GM18861 (cell line): ENCODE results near the gene SNRK.

ENCODE experiments used
- ATAC-seq: cut with Tn5 transposase; IDR thresholded peaks from one replicate; pipeline ENCODE4 v1.9.1; 2021; ENCODE audit not compliant: unreplicated experiment

Gene SNRK

DNA sequence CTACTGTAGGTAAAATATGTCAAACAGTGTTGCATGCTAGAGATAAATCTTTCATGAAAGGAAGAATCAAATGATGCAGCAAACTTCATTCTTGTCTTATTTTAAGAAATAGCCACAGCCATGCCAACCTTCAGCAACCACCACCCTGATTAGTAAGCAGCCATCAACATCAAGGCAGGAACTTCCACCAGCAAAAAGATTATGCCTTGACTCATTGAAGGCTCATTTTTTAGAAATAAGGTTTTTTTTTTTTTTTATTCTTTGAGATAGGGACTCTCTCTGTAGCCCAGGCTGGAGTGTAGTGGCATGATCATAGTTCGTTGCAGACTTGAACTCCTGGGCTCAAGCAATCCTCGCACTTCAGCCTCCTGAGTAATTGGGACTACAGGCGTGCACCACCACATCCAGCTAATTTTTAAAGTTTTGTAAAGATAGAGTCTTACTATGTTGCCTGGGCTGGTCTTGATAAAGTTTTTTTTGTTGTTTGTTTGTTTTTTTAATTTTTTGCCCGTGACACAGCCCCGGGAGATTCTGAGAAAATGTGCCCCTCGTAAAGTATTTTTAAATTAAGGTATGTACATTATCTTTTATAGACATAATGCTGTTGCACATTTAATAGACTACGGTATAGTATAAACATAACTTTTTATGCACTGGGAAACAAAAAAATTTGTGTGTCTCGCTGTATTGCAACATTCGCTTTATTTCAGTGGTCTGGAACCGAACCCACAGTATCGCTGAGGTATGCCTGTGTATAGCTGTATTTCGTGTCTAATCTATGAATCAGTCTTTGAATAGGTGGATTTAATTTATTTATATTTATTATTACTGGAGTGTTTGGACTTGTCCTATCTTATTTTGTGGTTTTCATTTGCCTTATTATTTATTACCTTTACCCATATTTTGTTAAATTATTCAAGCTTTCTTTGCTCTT lies 23.3 kb downstream of the SNRK start:
- no peak for ATAC-seq

DNA sequence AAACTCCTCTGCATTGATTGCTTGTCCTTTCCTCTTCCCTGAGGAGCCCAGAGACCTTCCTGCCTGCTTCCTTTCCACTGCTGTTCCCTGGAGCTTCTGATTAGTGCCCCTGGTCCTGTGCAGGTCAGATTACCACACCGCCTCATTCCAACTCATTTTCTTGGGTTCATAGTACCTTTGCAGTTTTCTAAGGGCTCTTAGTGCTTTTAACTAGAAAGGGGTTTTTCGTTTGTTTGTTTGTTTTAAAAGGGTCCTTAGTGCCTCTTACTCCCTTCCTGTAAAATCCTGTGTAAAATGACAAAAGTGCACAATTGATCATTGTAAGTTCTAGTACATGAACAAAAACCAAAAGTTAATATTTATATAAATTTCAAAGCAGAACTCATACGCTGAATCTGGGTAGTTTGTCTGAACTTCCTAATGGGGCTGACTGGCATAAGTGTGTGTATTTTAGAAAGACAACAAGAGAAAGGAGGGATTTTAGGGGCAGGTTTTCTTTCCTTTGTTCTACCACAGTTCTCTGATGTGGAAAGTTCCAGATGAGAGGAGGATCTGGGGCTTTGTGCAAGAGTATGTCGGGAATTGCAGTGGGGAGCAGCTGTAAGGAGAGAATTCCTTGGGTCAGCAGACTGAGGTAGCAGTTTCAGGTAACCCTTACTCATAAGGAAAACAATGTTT lies 30.6 kb downstream of the SNRK start:
- ATAC-seq: no peak

DNA sequence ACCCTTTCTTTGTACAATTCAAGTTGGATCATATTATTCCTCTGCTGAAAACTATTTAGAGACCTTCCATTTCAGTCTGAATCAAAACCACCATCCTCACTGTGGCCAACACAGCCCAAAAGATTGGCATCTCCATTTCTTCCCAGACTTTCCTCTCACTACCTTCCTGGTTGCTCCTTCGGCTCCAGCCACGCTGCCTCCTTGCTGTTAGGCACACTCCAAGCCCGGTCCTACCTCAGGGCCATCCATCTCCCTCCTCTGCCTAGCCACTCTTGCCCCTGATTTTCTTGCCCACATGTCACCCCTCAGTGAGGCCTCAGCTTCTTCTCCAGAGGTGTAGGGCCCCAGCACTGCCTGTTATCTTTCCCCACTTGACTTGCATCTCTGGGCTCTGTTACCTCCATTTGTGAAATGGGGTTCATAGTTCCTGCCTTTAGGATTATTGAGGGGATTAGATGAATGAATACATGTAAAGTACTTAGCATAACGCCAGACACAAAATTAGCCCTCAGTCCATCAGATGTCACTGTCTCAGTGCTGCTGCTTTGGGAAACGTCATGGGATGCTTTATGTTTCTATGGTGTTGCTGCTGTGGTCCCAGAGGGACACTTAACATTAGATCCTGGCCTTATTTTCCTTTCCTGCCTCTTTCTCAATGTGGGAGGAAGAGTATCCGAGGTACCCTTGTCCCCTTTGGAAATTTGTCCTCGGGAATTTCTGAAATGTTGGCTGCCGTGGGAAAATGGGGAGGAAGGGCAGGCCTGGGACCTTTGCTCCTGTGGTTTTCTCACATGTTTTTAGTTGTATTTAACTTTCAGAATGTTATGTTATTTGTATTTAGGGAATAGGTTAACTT lies 31.3 kb downstream of the SNRK start:
- no peak for ATAC-seq

DNA sequence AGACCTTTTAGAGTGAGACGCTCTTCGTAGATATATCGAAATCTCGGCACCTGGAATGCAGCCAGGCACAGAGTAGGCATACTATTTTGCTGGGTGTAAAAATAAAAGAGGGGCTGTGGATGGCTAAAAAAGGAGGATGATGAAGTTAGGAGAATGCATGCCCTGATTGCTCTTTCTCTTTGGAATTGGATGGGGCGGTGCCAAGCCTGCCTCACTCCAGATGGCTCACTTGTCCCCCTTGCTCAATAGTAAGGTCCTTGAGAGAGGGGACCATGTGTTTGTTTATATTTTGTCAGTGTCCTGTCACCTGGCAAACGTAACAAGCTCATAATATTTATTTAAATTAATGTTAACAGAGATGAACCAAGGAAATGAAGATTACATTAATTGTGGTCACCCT lies 33.0 kb downstream of the SNRK start:
- ATAC-seq: no peak

DNA sequence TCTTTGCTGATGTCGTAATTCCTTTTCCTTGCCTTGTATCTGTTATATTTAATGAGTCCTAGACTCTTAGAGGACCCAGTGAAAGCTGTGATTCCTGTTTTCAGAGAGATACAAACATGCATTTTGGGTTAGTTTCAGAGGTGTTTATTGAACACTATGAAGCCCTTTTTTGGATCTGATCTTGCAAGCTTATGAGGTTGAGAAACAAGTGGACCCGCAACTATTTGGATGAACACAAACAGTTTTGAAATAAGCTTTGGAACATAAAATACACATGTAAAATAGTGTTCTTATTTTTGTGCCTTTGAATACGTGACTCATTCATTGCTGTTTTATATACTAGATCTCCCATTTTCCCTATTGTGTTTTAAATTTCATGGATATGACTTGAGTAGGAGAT lies 33.5 kb downstream of the SNRK start:
- no peak for ATAC-seq

DNA sequence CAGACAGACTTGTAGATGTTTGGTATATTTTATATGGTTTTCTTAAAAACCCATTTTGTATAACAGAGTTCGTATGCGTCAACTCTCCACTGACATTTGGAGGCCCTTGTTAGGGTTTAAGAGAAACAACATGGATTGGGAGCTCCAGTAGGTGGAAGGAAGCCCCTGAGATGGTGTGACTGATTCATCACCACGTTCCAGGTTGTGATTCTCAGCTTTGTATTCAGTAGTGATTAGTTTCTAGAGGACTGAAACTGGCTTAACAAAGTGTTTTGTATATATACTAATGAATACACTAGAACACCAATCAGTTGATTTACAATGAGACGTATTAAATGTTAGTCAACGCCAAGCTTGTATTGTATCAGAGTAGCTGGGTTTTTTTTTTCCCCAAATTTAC lies 33.9 kb downstream of the SNRK start:
- ATAC-seq: no peak

DNA sequence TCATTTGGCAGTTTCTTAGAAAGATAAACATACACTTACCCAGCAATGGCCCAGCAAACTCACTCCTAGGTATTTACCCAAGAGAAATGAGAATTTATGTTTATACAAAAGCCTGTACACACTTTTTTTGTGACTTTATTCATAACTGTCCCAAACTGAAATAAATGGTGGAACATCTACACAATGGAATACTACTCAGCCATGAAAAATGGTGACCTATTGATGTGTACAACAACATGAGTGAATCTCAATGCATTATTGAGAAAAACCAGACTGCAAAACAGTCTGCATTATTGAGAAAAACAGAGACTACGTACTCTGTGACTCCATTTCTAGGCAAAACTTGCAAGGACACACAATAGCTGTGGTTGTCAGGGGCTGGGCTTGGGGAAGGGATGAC lies 37.2 kb downstream of the SNRK start:
- no peak for ATAC-seq

DNA sequence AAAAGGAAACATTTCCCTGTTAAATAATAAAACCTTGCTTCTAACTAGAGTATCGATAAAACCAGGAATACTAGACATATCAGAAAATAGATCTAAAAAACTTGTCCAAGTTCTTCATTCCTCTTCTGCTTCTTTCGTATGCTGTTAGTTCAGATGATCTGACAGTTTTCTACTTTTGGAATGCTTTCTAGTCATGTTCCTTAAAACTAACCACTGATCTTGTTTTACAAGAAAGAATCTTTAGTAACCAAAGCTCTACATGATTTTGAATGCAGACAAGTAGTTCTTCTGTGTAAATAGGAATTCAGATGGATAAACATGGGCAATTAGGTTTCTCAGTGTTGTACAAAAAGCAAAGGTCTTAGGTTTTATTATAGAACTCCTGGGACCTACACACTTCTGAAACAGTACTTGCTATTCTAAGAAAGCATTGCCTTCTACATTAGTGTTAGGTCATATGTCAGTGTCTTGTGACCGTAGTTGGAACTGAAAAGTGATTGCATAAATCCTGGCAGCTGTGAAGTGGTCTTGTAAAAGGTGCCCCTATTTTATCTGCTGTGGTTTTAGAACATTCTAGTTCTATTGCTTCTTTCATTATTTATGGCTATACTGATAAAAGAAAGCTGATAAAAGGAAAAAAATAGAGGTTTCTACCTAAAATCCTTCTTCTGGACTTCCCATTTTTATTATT lies 40.7 kb downstream of the SNRK start:
- ATAC-seq: no peak

DNA sequence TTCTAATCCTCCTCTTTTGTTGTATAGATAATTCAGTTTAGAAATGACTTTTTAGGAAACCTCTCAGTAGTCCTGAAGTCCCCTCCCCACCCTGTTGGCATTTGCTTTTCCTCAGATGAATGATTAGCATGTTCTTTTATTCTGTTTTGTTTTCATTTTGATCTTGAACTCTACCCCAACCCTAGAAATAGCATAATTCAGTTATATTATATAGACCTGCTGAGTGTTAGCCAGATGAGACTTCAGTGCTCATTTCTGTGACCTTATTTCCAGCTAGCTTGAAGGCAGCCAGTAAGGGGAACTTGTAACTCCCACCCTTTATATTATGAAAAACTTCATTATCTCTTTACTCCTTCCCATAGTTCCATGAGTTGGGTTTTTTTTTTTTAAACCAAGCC lies 41.2 kb downstream of the SNRK start:
- ATAC-seq: no peak

DNA sequence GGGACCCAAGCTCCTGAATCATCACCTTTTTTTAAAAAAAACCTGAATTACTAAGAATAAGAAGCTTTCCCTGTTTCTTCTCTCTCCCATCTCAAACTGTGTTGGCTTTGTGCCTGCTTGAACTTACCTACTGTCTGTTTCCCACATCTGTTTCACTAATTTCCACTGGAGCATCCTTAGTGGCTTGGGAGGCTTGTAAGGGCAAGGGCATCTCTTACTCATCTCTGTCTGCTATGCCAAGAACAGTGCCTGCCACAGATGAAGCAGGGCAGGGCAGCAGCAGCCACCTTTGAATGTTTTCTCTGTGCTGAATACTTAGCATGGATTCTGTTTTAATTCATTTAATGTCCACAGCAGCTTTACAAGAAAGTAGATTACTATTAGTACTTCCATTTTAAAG lies 42.3 kb downstream of the SNRK start:
- ATAC-seq: no peak

DNA sequence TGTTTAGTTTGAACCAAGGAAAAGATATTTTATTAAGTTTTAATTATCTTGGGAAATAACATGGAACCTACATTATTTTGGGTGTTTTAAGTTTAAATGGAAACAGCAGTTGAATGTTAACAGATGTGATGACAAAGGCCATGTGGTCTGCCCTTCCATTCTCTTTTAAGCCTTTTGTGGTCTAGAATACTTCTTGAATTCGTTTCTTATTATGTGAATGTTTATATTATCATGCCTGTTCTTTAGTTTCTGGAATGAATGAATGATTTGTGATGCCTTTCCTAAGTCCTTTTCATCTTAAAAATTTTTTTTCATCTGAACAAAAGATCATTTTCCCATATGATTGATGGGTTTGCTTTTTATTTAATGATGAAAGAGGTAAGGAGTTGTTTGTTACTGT lies 44.6 kb downstream of the SNRK start:
- no peak for ATAC-seq

DNA sequence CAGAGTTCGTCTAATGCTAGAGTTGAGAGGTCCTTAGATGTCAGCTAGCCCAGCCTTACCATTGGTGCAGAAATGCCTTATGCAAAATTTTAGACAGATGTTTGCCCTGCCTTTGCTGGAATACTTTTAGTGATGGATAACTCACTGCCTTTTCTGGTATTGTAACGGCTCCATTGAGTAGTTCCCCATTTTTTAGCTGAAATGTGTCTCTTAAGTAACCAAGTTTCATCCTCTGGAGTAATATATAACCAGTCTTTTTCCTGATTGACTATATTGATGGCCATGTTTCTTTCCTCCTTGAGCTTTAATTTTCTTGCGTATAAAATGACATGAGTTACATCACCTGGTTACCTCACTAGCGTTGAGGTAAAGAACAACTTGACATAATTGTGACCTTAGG lies 45.0 kb downstream of the SNRK start:
- ATAC-seq: no peak

DNA sequence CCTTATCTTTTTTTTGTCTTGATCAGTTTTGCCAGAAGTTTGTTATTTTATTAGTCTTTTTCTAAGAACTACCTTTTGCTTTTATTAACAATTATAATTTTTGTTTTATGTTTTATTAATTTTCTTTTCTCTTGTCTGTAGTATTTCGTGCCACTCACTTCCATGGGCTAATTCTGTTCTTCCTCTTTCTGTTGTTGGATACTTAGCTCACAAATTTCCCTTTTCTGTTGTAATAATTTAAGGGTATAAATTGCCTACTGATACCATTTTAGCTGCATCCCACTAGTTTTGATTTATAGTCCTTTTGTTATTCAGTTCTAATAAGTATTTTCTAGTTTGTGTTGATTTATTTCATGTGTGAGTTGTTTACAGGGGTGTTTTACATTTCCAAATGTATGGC lies 48.6 kb downstream of the SNRK start:
- ATAC-seq: no peak

DNA sequence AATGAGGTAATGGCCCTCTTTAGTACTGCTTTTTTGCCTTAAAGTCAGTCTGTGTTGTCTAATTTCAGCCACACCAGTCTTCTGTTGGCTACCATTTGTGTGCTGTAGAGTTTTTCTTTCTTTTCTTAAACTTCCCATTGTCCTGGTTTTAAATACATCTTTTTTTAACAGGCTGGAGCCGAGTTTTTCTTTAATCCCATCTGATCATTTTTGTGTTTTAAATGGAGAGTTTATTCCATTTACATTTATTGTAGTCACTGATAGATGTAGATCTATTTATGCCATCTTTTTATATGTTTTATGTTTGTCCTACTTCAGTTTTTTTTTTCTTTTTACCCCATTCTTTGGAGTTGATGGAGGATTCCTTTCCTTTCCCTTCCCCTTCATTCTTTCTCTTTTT lies 49.5 kb downstream of the SNRK start:
- ATAC-seq: no peak

DNA sequence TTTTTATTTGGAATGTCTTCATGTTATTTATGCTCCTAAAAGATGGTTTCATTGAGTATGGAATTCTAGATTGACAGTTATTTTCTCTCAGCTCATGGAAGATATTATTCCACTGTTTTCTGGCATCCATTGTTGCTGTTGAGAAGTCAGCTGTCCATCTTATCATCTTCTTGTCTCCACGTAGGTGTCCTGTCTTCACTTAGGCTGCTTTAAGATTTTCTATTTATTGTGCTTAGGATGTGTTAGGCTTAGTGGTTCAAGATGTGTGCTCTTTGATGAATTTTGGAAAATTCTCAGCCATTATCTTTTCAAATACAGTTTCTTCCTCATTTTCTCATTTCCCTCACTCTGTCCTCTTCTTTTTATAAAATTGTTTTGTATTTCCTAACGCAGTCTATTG lies 52.0 kb downstream of the SNRK start:
- no peak for ATAC-seq

DNA sequence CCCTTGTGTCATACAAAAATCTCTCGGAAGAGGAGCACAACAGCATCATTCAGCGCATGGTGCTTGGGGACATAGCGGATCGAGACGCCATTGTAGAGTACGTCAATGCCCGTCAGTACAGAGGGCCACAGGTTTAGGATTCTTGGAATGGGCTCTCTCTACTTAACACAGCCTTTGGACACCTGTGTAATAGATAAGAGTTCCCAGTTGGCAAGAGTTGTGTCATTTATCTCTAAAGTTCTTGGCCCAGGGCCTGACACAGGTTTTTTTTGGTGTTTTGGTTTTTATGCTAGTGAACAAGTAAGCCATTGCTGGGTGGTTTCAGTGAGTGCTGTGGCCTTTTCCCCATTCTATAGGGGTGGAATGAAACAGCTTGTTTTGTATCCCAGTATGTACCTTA lies 54.1 kb downstream of the SNRK start:
- ATAC-seq: no peak

DNA sequence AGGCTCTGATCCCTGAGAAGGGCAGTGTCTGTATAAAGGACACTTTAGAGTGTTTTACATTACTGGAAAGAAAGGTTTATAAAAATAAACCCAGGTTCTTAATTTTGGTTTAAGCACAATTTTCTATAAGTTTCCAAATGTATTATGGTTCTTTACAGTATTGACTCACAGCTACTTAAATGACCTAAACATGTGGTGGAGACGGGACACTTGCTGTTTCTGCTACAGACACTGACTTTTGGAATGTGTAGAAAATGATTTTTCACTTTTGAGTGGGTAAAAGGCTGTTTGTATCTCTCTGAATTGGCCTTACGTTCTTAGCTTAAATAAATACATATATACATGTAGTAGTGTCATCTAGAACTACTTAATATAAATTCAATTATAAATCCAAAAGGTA lies 55.4 kb downstream of the SNRK start:
- ATAC-seq: no peak

DNA sequence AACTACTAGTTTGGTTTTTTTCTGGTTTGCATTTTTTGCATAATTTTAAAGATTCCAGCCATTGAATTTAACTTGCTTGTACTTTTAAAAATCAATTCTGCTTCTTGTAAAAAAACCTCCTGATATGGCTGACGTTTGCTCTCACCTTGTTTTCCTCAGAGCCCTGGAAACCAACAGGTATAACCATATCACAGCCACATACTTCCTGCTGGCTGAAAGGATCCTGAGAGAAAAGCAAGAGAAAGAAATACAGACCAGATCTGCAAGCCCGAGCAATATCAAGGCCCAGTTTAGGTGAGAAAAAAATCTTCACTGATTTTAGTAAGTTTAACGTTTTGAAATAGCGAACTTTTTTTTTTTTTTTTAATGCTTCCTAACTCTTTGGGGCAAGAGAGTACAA lies 56.8 kb downstream of the SNRK start:
- ATAC-seq: no peak

DNA sequence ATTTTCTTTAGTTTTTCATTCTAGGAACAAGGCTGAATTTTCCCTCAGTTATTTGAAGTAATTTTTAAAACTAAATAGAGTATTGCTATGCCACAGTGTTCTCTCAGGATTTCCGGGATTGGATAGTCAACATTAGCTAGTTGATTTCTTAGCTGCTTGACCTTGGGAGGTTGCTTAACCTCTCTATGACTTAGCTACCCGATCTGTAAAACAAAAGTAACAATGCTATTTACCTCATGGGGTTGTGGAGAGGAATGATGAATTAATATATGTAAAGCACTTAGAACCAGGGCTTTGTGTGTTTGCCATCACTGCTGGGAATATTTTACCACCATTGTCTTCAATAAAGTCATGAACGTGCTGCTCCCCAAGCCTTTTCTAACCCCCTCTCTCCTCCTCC lies 57.5 kb downstream of the SNRK start:
- ATAC-seq: no peak

DNA sequence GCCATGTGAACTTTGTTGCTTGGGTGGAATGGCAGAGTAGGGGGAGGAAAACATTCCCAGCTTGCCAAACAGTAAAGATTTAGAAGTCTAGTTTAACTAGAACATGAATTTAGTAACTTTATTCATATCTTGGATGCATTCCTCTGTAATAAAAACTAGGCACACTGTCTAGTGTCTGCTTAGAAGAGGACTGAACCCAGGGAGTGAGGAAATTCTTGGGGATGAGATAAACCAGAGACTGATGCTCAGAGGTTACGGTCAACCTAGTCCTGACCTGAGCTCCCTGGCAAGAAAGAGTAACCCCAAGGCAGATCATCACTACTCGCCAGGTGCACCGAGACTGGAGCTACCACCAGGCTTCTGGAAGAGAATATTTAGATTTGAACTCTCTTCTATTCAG lies 58.2 kb downstream of the SNRK start:
- ATAC-seq: no peak

DNA sequence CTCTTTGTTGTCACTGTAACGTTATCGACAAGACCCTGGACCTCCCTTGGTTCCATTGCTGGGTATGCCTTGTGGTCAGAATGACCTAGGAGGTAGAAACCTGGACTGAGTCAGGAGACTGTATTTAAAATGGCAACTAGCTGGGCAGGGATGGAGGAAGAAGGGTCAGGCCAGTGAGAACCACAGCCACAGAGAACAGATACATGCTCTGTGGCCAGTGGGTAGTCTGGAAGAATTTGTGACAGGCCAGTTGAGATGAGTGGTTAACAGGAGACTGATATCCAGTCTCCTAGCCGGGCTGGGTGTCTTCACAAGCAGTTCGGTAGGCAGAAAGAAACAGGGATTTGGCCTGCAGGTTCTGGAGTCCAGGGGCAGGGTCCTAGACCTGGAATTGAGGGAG lies 58.9 kb downstream of the SNRK start:
- no peak for ATAC-seq
